ENCODE results near the gene PSORS1C1. TPM values are rescaled to one million over a fixed set of nuclear protein-coding genes. Genes with fewer than 3 reads are reported as not detected.
"Not testable (repeated sequence)": the region's sequence is repeated elsewhere in the genome, so short reads cannot be mapped to it uniquely, and the experiment has no call there.

PSORS1C1 gene
- total RNA-seq, 2 experiments from 2014 or later = not detected

GRCh38 chr6:31179042-31179386 is 64.4 kb downstream of the PSORS1C1 start:
- H3K27ac ChIP-seq (ENCODE audit: low read depth, low read length, poor library complexity, severe bottlenecking) = no peak overlapping the region
- H3K9me3 ChIP-seq (ENCODE audit: low read length) = no peaks in the 10 kb centered on the region
- ChIA-PET CTCF (ENCODE audit: unreplicated experiment) (no interaction called here), POLR2A (interaction anchor here (1.5 kb wide), 1 partner anchor 21 kb away, joined by 5 read pairs; the partner anchor contains the start of genes CCHCR1 and TCF19)
- 0 out of 2 replicates have a peak overlapping the region, but pooled peaks have one; percentile 35 for H3K4me2 ChIP-seq (ENCODE audit: low read length)
- H3K4me3 ChIP-seq (ENCODE audit: low read depth, low read length, poor library complexity, severe bottlenecking) = no peak overlapping the region
- BruUV-seq (replicated peaks) = no TSS peak
- H3K36me3 ChIP-seq (ENCODE audit: insufficient read depth, low read length) = no peaks in the 10 kb centered on the region
- TF ChIP-seq, protein P1, sequence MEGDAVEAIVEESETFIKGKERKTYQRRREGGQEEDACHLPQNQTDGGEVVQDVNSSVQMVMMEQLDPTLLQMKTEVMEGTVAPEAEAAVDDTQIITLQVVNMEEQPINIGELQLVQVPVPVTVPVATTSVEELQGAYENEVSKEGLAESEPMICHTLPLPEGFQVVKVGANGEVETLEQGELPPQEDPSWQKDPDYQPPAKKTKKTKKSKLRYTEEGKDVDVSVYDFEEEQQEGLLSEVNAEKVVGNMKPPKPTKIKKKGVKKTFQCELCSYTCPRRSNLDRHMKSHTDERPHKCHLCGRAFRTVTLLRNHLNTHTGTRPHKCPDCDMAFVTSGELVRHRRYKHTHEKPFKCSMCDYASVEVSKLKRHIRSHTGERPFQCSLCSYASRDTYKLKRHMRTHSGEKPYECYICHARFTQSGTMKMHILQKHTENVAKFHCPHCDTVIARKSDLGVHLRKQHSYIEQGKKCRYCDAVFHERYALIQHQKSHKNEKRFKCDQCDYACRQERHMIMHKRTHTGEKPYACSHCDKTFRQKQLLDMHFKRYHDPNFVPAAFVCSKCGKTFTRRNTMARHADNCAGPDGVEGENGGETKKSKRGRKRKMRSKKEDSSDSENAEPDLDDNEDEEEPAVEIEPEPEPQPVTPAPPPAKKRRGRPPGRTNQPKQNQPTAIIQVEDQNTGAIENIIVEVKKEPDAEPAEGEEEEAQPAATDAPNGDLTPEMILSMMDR (conservative IDR thresholded peaks at IDR 0.05; ENCODE audit: low read length) = no peak
- no peak for TF ChIP-seq EZH2phosphoT487 (IDR thresholded peaks at IDR 0.05; ENCODE audit: borderline replicate concordance, low read depth, low read length)
- H4K20me1 ChIP-seq (ENCODE audit: insufficient read depth, low read length) = no peaks in the 10 kb centered on the region
- H3K79me2 ChIP-seq (ENCODE audit: insufficient read depth, low read depth, low read length) = no peaks in the 10 kb centered on the region
- H3K9me2 ChIP-seq (ENCODE audit: insufficient read depth, low read length) = no peaks in the 10 kb centered on the region
- intact Hi-C loops (cut with micrococcal nuclease; ENCODE audit: unreplicated experiment) = no loop called here
- DNase-seq (ENCODE audit: low spot score) = no peak
- H3K4me1 ChIP-seq (ENCODE audit: insufficient read depth, low read length, poor library complexity, severe bottlenecking) = peaks cover 21% of the 10 kb centered on the region
- no peak overlapping the region for H2AFZ ChIP-seq (ENCODE audit: low read length)

DNA sequence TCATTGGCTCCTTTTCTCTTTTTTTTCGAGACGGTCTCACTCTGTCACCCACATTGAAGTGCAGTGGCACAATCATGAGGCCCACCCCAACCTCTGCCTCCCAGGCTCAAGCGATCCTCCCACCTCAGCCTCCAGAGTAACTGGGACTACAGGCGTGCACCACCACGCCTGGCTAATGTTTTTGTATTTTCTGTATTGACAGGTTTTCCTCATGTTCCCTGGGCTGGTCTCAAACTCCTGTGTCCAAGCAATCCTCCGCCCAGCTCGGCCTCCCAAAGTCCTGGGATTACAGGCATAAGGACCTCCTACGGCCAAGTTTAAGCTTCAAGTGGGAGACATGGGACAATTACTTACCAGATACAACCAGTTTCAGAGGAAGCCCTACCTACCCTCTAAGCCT is 65.3 kb downstream of the PSORS1C1 start:
- no peaks in the 10 kb centered on the region for H3K36me3 ChIP-seq (ENCODE audit: insufficient read depth, low read length)

DNA sequence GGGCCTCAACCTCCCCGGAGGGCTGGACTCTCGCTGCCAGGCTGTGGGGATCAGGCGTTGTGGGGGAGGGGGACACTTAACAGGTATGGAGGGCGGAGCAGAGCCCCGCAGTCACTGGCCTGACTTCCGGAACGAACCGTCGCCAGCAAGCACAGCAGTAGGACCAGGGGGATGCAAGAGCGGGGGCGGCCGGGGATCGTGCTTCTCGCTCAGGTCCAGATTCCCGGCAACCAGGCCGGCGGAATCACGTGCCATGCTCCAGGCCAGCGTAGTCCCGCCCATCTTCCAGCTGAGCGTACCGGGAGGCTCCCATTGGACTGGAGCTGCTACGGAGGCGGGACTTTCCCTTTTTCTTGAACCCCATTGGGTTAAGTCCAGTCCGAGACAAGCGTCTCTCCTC is 65.9 kb downstream of the PSORS1C1 start:
- H2AFZ ChIP-seq (ENCODE audit: low read length) = peak overlapping the region; percentile 53
- CTCF ChIA-PET (ENCODE audit: unreplicated experiment) = no interaction called here

More for the DNA sequence above, 65.3 kb downstream of the PSORS1C1 start:
- CTCF ChIA-PET (ENCODE audit: unreplicated experiment) = no interaction called here
- Histone ChIP-seq H3K4me2 (ENCODE audit: low read length) (peak overlapping the region; percentile 55), H3K9me3 (ENCODE audit: low read length) (no peaks in the 10 kb centered on the region), H3K4me1 (ENCODE audit: insufficient read depth, low read length, poor library complexity, severe bottlenecking) (peaks cover 21% of the 10 kb centered on the region), H3K27ac (ENCODE audit: low read depth, low read length, poor library complexity, severe bottlenecking) (no peak overlapping the region), H3K79me2 (ENCODE audit: insufficient read depth, low read depth, low read length) (no peaks in the 10 kb centered on the region), H3K9me2 (ENCODE audit: insufficient read depth, low read length) (no peaks in the 10 kb centered on the region), H3K4me3 (ENCODE audit: low read depth, low read length, poor library complexity, severe bottlenecking) (peak overlapping the region; percentile 64), H2AFZ (ENCODE audit: low read length) (peak overlapping the region; percentile 23), H4K20me1 (ENCODE audit: insufficient read depth, low read length) (no peaks in the 10 kb centered on the region)
- POLR2A ChIA-PET = interaction anchor here (1.5 kb wide), 1 partner anchor 22 kb away, joined by 5 read pairs; the partner anchor contains the start of genes CCHCR1 and TCF19
- intact Hi-C loops (cut with micrococcal nuclease; ENCODE audit: unreplicated experiment) = no loop called here
- DNase-seq (ENCODE audit: low spot score) = no peak
- no TSS peak for BruUV-seq (replicated peaks)
- TF ChIP-seq EZH2phosphoT487 (IDR thresholded peaks at IDR 0.05; ENCODE audit: borderline replicate concordance, low read depth, low read length) = no peak
- TF ChIP-seq, protein P1 (conservative IDR thresholded peaks at IDR 0.05; ENCODE audit: low read length) = no peak

DNA sequence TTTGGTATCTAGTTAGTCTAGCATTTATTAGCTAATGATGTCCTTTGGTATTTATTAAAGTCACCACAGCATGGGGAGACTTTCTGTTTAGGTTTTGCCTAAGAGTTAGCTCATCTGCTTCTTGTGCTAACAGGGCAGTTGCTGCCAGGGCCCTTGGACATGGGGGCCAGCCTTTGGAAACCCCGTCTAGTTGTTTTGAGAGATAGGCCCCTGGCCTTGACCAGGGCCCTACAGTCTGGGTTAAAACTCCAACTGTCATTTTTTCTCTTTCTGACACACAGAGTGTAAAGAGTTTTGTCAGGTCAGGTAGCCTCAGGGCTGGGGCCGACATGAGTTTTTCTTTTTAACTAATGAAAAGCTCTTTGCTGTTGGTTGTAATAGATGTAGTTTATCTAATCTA is 68.7 kb downstream of the PSORS1C1 start:
- H4K20me1 ChIP-seq (ENCODE audit: insufficient read depth, low read length); H3K4me2 ChIP-seq (ENCODE audit: low read length); H3K9me2 ChIP-seq (ENCODE audit: insufficient read depth, low read length); H3K4me3 ChIP-seq (ENCODE audit: low read depth, low read length, poor library complexity, severe bottlenecking); POLR2A ChIA-PET; H3K36me3 ChIP-seq (ENCODE audit: insufficient read depth, low read length); DNase-seq (ENCODE audit: low spot score); H3K27ac ChIP-seq (ENCODE audit: low read depth, low read length, poor library complexity, severe bottlenecking); intact Hi-C loops (cut with micrococcal nuclease; ENCODE audit: unreplicated experiment); BruUV-seq (replicated peaks); H2AFZ ChIP-seq (ENCODE audit: low read length); H3K79me2 ChIP-seq (ENCODE audit: insufficient read depth, low read depth, low read length); H3K9me3 ChIP-seq (ENCODE audit: low read length): not testable (repeated sequence)
- CTCF ChIA-PET (ENCODE audit: unreplicated experiment) = interaction anchor here (1.0 kb wide), 1 partner anchor 24 kb away, joined by 3 read pairs; no protein-coding TSS in a partner anchor
- H3K4me1 ChIP-seq (ENCODE audit: insufficient read depth, low read length, poor library complexity, severe bottlenecking) = peaks cover 37% of the 10 kb centered on the region

More for the DNA sequence above, 65.9 kb downstream of the PSORS1C1 start:
- Histone ChIP-seq H3K4me2 (ENCODE audit: low read length) (peak overlapping the region; percentile 55), H3K9me2 (ENCODE audit: insufficient read depth, low read length) (no peaks in the 10 kb centered on the region), H3K4me3 (ENCODE audit: low read depth, low read length, poor library complexity, severe bottlenecking) (peak overlapping the region; percentile 64), H4K20me1 (ENCODE audit: insufficient read depth, low read length) (no peaks in the 10 kb centered on the region), H3K79me2 (ENCODE audit: insufficient read depth, low read depth, low read length) (no peaks in the 10 kb centered on the region), H3K36me3 (ENCODE audit: insufficient read depth, low read length) (no peaks in the 10 kb centered on the region), H3K4me1 (ENCODE audit: insufficient read depth, low read length, poor library complexity, severe bottlenecking) (peaks cover 21% of the 10 kb centered on the region), H3K9me3 (ENCODE audit: low read length) (no peaks in the 10 kb centered on the region), H3K27ac (ENCODE audit: low read depth, low read length, poor library complexity, severe bottlenecking) (no peak overlapping the region)
- peak; percentile 86 for DNase-seq (ENCODE audit: low spot score)
- no TSS peak for BruUV-seq (replicated peaks)
- TF ChIP-seq, protein P1 (conservative IDR thresholded peaks at IDR 0.05; ENCODE audit: low read length) = no peak
- TF ChIP-seq EZH2phosphoT487 (IDR thresholded peaks at IDR 0.05; ENCODE audit: borderline replicate concordance, low read depth, low read length) = no peak
- POLR2A ChIA-PET = interaction anchor here (0.6 to 2.2 kb wide), 3 partner anchors 21 to 418 kb away, joined by 3 to 5 read pairs (median 5); partner anchors contain the start of genes CCHCR1 and TCF19
- intact Hi-C loops (cut with micrococcal nuclease; ENCODE audit: unreplicated experiment) = no loop called here

Measured in OCI-LY7 (cell line).